Measurements from ENCODE around the gene BMI1. TPM values are rescaled to one million over a fixed set of nuclear protein-coding genes. Genes with fewer than 3 reads are reported as not detected.

BMI1 gene
- total RNA-seq, 1 donor from 2014 or later, result 62.3 TPM

- H3K36me3 Mint-ChIP-seq (ENCODE audit: low read depth), result peaks cover 3% of the 10 kb centered on the region
- peaks cover 6% of the 10 kb centered on the region for H3K27me3 Mint-ChIP-seq (ENCODE audit: low read depth)
- H3K27ac Mint-ChIP-seq (ENCODE audit: unreplicated experiment), result no peak overlapping the region
- no peak for DNase-seq (ENCODE audit: low spot score)
- no peaks in the 10 kb centered on the region for H3K9me3 Mint-ChIP-seq (ENCODE audit: low read depth)
- H3K4me3 Mint-ChIP-seq (ENCODE audit: unreplicated experiment), result no peak overlapping the region
- peaks cover 53% of the 10 kb centered on the region for H3K4me1 Mint-ChIP-seq (ENCODE audit: low read depth)
- TF ChIP-seq CTCF (IDR thresholded peaks at IDR 0.05), result no peak
Measured at GRCh38 chr10:22323538-22324305, 2.8 kb downstream of the BMI1 start.

- Mint-ChIP-seq H3K27me3 (ENCODE audit: low read depth) (peaks cover 6% of the 10 kb centered on the region), H3K4me3 (ENCODE audit: unreplicated experiment) (peak overlapping the region; percentile 79)
Measured at GRCh38 chr10:22324413-22324812, 3.5 kb downstream of the BMI1 start.

GRCh38 chr10:22324893-22325271, 4.0 kb downstream of the BMI1 start:
- Mint-ChIP-seq H3K27me3 (ENCODE audit: low read depth) (peaks cover 6% of the 10 kb centered on the region), H3K4me1 (ENCODE audit: low read depth) (peaks cover 44% of the 10 kb centered on the region), H3K27ac (ENCODE audit: unreplicated experiment) (peak overlapping the region; percentile 86)

More at GRCh38 chr10:22324413-22324812, 3.5 kb downstream of the BMI1 start:
- no peak for TF ChIP-seq CTCF (IDR thresholded peaks at IDR 0.05)
- no peak for DNase-seq (ENCODE audit: low spot score)
- no peaks in the 10 kb centered on the region for H3K9me3 Mint-ChIP-seq (ENCODE audit: low read depth)
- no peak overlapping the region for H3K27ac Mint-ChIP-seq (ENCODE audit: unreplicated experiment)
- peaks cover 49% of the 10 kb centered on the region for H3K4me1 Mint-ChIP-seq (ENCODE audit: low read depth)
- H3K36me3 Mint-ChIP-seq (ENCODE audit: low read depth), result peaks cover 7% of the 10 kb centered on the region

GRCh38 chr10:22325272-22326144, 4.6 kb downstream of the BMI1 start:
- H3K27ac Mint-ChIP-seq (ENCODE audit: unreplicated experiment), result peak overlapping the region; percentile 86
- H3K36me3 Mint-ChIP-seq (ENCODE audit: low read depth), result peaks cover 11% of the 10 kb centered on the region
- no peaks in the 10 kb centered on the region for H3K9me3 Mint-ChIP-seq (ENCODE audit: low read depth)
- peak; percentile 51 for TF ChIP-seq CTCF (IDR thresholded peaks at IDR 0.05)
- peaks cover 6% of the 10 kb centered on the region for H3K27me3 Mint-ChIP-seq (ENCODE audit: low read depth)
- peaks cover 41% of the 10 kb centered on the region for H3K4me1 Mint-ChIP-seq (ENCODE audit: low read depth)
- H3K4me3 Mint-ChIP-seq (ENCODE audit: unreplicated experiment), result peak overlapping the region; percentile 79
- no peak for DNase-seq (ENCODE audit: low spot score)

More at GRCh38 chr10:22324893-22325271, 4.0 kb downstream of the BMI1 start:
- no peak for TF ChIP-seq CTCF (IDR thresholded peaks at IDR 0.05)
- Mint-ChIP-seq H3K4me3 (ENCODE audit: unreplicated experiment) (peak overlapping the region; percentile 79), H3K36me3 (ENCODE audit: low read depth) (peaks cover 11% of the 10 kb centered on the region), H3K9me3 (ENCODE audit: low read depth) (no peaks in the 10 kb centered on the region)
- DNase-seq (ENCODE audit: low spot score), result no peak

- peak; percentile 6 for TF ChIP-seq CTCF (IDR thresholded peaks at IDR 0.05)
- Mint-ChIP-seq H3K4me3 (ENCODE audit: unreplicated experiment) (peak overlapping the region; percentile 79), H3K4me1 (ENCODE audit: low read depth) (peaks cover 41% of the 10 kb centered on the region), H3K27me3 (ENCODE audit: low read depth) (peaks cover 6% of the 10 kb centered on the region), H3K36me3 (ENCODE audit: low read depth) (peaks cover 11% of the 10 kb centered on the region), H3K27ac (ENCODE audit: unreplicated experiment) (peak overlapping the region; percentile 85), H3K9me3 (ENCODE audit: low read depth) (no peaks in the 10 kb centered on the region)
- DNase-seq (ENCODE audit: low spot score), result no peak
Measured at GRCh38 chr10:22326145-22326702, 5.3 kb downstream of the BMI1 start.
